Heart left ventricle (tissue), 13 donors: ENCODE measurements around the gene RUNX3.

Source experiments
- CTCF ChIP-seq, 12 donors: fragments of 200-600 bp; sonication (generic) in 4 of 12; IDR thresholded peaks; one replicate each; pipeline versions ENCODE4 v1.5.0 to v1.8.0; 2018 to 2022; ENCODE audit warnings: antibody characterized with exemption in 12 of 12, mild to moderate bottlenecking in 5 of 12
- POLR2A ChIP-seq, 2 donors: fragments of 450-650 bp; IDR thresholded peaks; one replicate each; pipeline ENCODE4 v1.6.1; 2017; ENCODE audit warnings: antibody characterized with exemption in 2 of 2, mild to moderate bottlenecking in 2 of 2, moderate library complexity in 2 of 2
- donor health status: ischemic (EF 13 %, LVEDD 7.1; RV severe dilation, severe dysfunction).
- donor health status: DM: no; HTN: yes; CAD: no.
- donor health status: DM: no; HTN: no; CAD: no.
- donor health status: ischemic (EF 25% LVEDD 6.9; RV normal size, moderate dysfunction).
- donor health status: ischemic (EF 25% LVEDD 5.7; RV mildly dilated, moderate dysfunction).
- donor health status: ischemic (EF 35%, LVEDD 5.7; RV mildly dilated, moderate dysfunction).
- donor health status: nonischemic (EF 11% LVEDD 7.7; RV severe dilation, severe dysfunction).
- donor health status: DM: yes; HTN: yes; CAD: no.
- donor health status: PGD.
- donor health status: ischemic (EF 29% LVEDD 5.4; RV normal size, mild dysfunction).
- donor health status: nonischemic (EF 23%, LVEDD 6.1; RV moderate dilation, normal function).

GRCh38 chr1:24958766-24959622 is 28.9 kb upstream of the RUNX3 start:
- TF ChIP-seq CTCF (IDR thresholded peaks at IDR 0.05) (no peak), POLR2A (IDR thresholded peaks at IDR 0.05) (no peak)
